A549 treated with dexamethasone at 1 μM for 4 hours (cell line): ENCODE measurements around the gene EMC7. TPM values are rescaled to one million over a fixed set of nuclear protein-coding genes. Genes with fewer than 3 reads are reported as not detected.

ENCODE experiments used
- total RNA-seq: library from RNA; stranded (reverse); fragments of 200-300 nt; extraction: Qiagen RNA extraction; gene quantifications from 5 replicates; pipeline ENCODE4 v1.2.3, GENCODE V29; 2022

EMC7 gene
- total RNA-seq, result 133 to 147 TPM (median 138 TPM) in 5 replicates

GRCh38 chr15:34101366-34102174 is at the start of gene EMC7, which contains the start of gene PGBD4:
Gene EMC7 (minus strand): TSS chr15:34101862. CDS start chr15:34101839, 23 bp downstream.
Gene PGBD4 (plus strand): TSS chr15:34102083. CDS start chr15:34102532, 449 bp downstream.

GRCh38 chr15:34038871-34039789 is 62.5 kb downstream of the EMC7 start, which contains the start of gene AVEN:
Gene AVEN (minus strand): TSS chr15:34039204. CDS start chr15:34039046, 158 bp downstream.

Other genes with a start within 250 kb of the EMC7 start
- gene CHRM5, start 133.4 kb downstream of the EMC7 start, total RNA-seq, result 0.04 TPM in 1 of 5 replicates, not detected in the others
- gene AVEN, start 62.7 kb downstream of the EMC7 start, total RNA-seq, result 21.2 to 22.7 TPM (median 21.8 TPM) in 5 replicates
- 1.3 to 1.7 TPM (median 1.6 TPM) in 5 replicates for gene PGBD4, start 221 bp upstream of the EMC7 start, total RNA-seq
- gene KATNBL1, start 108.2 kb upstream of the EMC7 start, total RNA-seq, result 27.2 to 33.4 TPM (median 30.9 TPM) in 5 replicates
- gene EMC4, start 123.2 kb upstream of the EMC7 start, total RNA-seq, result 180 to 193 TPM (median 186 TPM) in 5 replicates
- gene SLC12A6, start 235.9 kb upstream of the EMC7 start, total RNA-seq, result 3.4 to 8.8 TPM (median 6.9 TPM) in 5 replicates
- 490 to 578 TPM (median 506 TPM) in 5 replicates for gene NOP10, start 241.3 kb upstream of the EMC7 start, total RNA-seq
- gene NUTM1, start 241.5 kb upstream of the EMC7 start, total RNA-seq, result not detected in 5 replicates